ENCODE data around the gene CLDN6.

The CLDN6 gene

DNA sequence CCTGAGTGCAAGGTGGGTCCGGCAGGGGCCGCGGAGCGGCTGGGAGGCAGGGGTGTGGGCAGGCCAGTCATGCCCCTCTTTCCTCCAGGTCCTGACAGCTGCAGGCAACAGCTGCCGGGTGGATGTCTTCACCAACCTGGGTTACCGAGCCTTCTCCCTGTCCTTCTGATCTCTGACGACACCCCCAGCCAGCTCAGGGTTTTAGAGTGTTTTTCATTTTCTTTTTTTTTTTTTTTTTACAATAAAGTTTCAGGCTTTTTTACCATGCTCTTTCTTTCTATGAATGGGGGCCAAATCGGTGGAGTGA, 9.5 kb upstream of the CLDN6 start:
- DNase-seq = no peak

- DNase-seq = no peak
These were observed 8.9 kb upstream of the CLDN6 start for GRCh38 chr16:3026609-3027488.

DNA sequence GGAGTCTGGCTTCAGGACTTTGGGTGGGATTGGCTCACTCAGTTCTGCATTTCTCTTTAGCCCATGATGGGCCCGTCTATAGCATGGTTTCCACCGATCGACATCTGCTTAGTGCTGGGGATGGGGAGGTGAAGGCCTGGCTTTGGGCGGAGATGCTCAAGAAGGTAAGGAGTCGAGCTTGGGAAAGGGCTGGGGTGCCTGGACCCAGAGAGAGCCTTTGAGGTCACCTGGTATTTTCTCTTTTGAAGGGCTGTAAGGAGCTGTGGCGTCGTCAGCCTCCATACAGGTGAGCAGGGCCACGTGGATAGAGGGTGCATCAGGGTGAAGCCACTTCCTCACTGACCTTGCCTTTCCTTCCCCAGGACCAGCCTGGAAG, 8.0 kb upstream of the CLDN6 start:
- DNase-seq = no peak

GRCh38 chr16:3025032-3026002, 7.3 kb upstream of the CLDN6 start:
- DNase-seq = no peak

- DNase-seq = peak; percentile 96
These were observed 5.9 kb upstream of the CLDN6 start, which contains the start of the genes HCFC1R1 and THOC6 for GRCh38 chr16:3023669-3024478. TSS of gene HCFC1R1 (minus strand) at chr16:3023942. CDS start at chr16:3023941, 1 bp downstream. TSS of gene THOC6 (plus strand) at chr16:3024035. CDS start at chr16:3024327, 292 bp downstream.

- DNase-seq = no peak
These were observed 5.4 kb upstream of the CLDN6 start for GRCh38 chr16:3023415-3023668.

DNA sequence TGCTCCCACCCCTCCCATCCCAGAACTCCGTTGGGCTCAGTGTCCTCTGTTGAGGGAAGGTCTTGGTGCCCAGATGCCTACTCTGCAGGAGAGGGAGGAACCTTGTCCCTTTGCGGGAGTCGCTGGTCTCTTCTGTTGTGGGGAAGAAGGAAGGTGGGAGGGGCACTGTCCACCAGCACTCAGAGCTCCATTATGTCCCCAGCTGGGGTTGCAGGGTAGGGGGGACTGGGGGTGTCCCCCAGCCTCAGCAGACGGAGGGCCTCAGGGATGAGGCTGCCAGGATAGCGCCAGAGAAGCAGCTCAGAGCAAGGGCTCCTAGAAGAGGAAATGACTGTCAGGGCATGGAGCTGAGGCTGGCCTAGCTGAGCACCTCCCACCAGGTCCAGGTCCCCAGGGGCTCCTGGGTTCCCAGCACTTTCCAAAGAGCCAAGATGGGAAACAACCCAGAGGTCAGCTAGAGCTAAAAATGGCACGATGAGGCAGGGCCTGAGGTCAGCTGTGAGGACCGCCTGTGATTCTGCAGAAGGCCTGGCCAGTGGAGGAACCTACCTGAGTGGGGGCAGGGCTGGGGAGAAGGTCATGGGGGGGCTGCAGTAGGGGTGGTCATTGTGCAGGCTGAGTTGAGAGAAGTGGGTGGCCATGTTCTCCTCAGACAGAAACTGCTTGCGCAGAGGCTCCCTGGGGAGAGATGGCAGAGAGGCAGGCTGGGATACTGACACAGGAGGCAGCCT, 4.9 kb upstream of the CLDN6 start:
- DNase-seq = no peak

- peak; percentile 68 for DNase-seq
These were observed 4.3 kb upstream of the CLDN6 start for GRCh38 chr16:3022208-3022683.

GRCh38 chr16:3021449-3022207, 3.6 kb upstream of the CLDN6 start:
- DNase-seq = peak; percentile 66

DNA sequence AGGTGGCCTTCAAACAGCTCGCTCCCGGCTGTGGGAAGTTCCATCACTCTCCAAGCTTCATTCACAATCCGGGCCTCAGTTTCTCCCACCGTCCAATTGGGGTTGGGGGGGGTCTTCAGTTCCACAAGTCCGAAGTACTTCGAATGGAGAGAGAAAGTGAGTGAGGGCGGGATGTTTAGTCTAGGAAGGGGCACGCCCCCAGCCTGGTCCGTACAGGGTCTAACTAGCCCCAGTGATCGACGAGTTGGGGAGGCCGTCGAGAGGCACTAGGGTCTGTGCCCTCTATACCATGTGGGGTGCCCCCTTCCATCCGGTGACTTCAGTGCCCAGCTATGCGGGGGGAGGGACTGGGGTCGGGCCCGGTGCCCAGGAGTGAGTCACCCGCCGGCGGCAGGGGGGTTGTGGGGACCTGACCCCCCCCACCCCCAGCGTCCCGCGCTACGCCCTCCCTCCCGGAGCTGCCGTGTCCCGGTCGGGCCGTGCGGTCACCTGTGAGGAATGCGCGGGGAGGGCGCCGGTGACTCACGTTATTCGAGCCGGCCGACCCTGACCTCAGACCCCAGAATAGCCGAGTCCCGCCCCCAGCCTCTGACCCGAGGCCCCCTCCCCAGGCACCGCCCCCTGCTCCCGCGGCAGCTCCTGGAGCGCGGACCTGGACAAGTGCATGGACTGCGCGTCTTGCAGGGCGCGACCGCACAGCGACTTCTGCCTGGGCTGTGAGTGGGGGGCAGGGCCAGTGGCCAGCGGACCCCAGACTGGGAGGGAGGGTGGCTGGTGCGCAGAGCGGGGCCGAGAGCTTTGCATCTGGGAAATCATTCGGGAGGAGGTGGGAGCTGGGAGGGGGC, 2.8 kb upstream of the CLDN6 start:
- DNase-seq = peak; percentile 71

- DNase-seq = peak; percentile 74
These were observed 2.2 kb upstream of the CLDN6 start, which contains the start of gene TNFRSF12A for GRCh38 chr16:3020247-3020603. TSS of gene TNFRSF12A (plus strand) at chr16:3020368. CDS start at chr16:3020398, 30 bp downstream.

DNA sequence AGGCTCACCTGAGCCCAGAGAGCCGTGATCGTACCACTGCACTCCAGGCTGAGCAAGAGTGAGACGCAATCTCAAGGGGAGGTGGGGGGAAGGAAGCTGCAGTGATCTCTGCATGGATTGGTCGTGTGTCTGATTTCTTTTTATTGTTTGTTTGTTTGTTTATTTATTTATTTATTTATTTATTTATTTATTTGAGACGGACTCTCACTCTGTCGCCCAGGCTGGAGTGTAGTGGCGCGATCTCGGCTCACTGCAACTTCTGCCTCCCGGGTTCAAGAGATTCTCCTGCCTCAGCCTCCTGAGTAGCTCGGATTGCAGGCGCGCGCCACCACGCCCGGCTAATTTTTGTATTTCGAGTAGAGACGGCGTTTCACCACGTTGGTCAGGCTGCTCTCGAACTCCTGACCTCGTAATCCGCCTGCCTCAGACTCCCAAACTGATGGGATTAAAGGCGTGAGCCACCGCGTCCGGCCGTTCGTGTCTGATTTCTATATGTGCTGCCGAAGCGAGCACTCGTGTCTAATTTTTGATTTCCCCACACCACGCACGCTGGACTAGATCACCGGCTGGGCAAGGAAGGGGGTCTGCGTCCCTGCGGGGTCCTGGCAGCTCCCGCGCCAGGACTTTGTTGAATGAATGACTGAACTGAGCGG, 1.7 kb upstream of the CLDN6 start:
- no peak for DNase-seq

- no peak for DNase-seq
These were observed 639 bp downstream of the CLDN6 start for GRCh38 chr16:3017344-3017743.

GRCh38 chr16:3015865-3016521, 2.0 kb downstream of the CLDN6 start:
- DNase-seq = no peak

DNA sequence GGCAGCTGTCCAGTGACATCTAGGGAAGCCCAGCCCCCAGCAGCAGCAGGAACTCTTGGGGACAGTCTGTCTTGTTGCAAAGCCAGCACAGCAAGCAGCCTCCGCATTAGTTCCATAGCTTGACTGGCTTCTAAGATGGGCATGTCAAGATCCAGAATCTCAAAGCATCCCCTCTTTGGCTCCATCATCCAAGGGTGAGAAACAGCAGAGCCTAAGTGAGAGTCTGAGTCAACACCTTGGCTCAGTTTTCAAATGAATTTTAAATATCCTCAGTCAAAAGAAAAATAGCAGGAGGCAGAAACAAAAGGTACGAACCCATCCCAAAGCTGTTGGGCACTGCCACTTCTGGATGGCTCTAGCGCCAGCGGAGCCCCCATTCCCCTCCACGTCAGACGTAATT, 3.0 kb downstream of the CLDN6 start:
- DNase-seq = no peak

- DNase-seq = no peak
These were observed 3.8 kb downstream of the CLDN6 start for GRCh38 chr16:3013998-3014690.

GRCh38 chr16:3013491-3013951, 4.5 kb downstream of the CLDN6 start:
- no peak for DNase-seq

DNA sequence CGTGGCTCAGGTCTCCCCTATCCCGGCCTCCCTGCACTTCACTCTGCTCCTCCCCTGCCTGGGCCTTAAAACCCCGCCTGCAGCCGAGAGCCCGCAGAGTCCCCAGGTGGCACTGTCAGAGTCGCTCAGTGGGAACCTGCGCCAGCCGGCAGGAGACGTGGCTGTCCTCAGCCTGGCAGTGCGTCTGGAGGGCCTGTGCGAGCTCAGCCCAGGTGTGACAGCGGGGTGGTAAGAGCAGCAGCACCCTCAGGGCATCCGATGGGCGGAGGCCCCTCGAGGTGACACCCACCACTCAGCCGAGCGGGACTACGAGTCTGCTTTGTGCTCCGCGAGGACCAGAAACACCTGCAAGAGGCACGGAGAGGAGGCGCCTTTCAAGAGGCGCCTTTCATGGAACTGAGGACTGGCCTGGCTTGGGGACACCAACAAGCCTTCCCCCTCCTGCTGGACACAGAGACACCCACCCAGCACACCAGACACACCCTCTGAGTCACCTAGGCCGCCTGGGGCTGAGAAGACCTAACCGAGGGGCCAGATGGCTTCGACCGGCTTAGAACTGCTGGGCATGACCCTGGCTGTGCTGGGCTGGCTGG, 5.1 kb downstream of the CLDN6 start, which contains the start of gene CLDN9:
Gene CLDN9 (plus strand): TSS at position 96 of the 593 bp plus-strand sequence. CDS start 440 bp downstream, at position 536.
- DNase-seq = no peak
